A673 (cell line): Measurements from ENCODE around the gene NPC1.

Experiments used
- EZH2 ChIP-seq: fragments of 200-600 bp; sonication (generic); IDR thresholded peaks from 2 replicates; pipeline ENCODE4 v1.6.1; 2017; ENCODE audit warnings: borderline replicate concordance, low read depth, mild to moderate bottlenecking, mixed read lengths, antibody characterized with exemption, low read length; ENCODE audit not compliant: poor library complexity, severe bottlenecking
- TF ChIP-seq, protein P1 (sequence below): fragments of 300-800, 200-600 bp; sonication (generic); conservative IDR thresholded peaks from 2 replicates; pipeline ENCODE4 v1.5.1; 2017; ENCODE audit warnings: low read depth, mild to moderate bottlenecking, antibody characterized with exemption, low read length, moderate library complexity, mixed read lengths

DNA sequence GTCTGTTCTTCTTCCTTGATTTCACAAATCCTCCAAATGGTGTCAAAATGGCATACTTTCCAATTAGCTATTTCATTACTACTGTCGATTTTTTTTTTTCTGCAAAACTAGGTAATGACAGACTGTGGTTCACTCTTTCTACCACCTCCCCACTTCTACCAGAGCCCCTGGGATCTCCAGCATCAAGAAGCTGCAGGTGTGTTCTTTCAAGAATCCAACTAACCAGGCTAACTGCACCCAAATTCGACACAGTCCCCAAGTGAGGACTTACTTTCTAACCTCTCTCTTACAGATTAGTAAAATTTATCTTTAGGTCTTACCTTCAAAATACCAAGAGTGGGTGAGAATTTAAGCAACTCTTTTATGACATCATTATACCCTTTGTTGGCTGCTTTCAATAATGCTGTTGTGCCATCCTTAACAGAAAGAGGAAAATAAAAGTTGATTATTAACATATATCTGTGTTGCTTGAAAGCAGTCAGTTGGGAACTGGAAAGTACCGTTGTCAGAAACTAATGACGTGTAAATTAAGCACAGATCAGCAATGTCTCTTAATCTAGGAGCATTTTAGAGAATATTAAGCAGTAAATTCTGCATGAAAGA lies 31.2 kb upstream of the NPC1 start:
- TF ChIP-seq, protein P1, sequence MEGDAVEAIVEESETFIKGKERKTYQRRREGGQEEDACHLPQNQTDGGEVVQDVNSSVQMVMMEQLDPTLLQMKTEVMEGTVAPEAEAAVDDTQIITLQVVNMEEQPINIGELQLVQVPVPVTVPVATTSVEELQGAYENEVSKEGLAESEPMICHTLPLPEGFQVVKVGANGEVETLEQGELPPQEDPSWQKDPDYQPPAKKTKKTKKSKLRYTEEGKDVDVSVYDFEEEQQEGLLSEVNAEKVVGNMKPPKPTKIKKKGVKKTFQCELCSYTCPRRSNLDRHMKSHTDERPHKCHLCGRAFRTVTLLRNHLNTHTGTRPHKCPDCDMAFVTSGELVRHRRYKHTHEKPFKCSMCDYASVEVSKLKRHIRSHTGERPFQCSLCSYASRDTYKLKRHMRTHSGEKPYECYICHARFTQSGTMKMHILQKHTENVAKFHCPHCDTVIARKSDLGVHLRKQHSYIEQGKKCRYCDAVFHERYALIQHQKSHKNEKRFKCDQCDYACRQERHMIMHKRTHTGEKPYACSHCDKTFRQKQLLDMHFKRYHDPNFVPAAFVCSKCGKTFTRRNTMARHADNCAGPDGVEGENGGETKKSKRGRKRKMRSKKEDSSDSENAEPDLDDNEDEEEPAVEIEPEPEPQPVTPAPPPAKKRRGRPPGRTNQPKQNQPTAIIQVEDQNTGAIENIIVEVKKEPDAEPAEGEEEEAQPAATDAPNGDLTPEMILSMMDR: no peak
- TF ChIP-seq EZH2: no peak
